GM12874 (cell line): Measurements from ENCODE around the gene TMCO4.

Source experiments
- CTCF ChIP-seq: IDR thresholded peaks from 2 replicates; pipeline ENCODE4 v1.5.1; 2011; ENCODE audit warnings: low read depth, mild to moderate bottlenecking, control low read depth, low read length, moderate library complexity; ENCODE audit not compliant: insufficient read depth

Gene TMCO4

DNA sequence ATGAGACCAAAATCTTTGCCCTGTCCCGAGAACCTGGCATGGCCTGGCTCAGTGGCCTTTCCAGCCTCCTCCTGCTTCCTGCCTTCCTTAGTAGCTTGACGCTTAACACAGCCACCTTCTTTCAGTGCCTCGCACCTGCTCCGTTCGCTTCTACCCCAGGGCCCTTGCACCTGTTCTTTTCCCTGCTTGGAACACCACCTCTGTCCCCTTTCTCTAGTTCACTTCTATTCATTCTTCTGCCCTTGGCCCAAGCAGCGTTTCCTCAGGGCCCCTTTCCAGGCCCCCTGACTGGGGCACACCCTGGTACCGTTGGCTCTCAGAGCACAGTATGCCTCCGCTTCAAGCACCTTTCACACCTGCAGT is 144.0 kb downstream of the TMCO4 start:
- no peak for TF ChIP-seq CTCF

DNA sequence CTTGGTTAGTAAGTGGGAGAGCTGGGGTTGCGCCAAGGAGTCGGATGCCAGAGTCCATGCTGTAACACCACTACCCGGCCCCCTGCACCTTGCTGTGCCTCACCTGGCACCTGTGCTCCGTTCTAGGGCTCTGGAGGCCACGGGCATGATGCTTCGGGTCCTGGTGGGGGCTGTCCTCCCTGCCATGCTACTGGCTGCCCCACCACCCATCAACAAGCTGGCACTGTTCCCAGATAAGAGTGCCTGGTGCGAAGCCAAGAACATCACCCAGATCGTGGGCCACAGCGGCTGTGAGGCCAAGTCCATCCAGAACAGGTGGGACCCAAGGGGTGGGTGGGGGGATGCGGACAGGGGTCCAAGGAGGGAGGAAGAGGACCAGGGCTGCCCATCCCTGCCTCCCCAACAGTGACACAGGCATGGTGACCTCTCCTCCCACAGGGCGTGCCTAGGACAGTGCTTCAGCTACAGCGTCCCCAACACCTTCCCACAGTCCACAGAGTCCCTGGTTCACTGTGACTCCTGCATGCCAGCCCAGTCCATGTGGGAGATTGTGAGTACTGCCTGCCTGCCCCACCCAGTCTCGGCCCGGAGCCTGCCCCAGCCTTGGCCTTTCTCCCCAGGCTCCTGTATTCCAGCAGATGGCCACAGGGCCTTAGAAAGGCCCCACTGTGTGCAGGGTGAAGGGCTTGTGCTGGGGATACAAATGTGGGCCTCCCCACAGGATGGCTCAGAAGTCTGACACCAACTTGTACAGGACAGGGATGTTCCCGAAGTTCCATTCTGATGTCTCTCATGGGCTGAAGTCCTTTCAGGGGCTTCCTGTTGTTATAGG is 144.6 kb downstream of the TMCO4 start:
- TF ChIP-seq CTCF = no peak

- no peak for TF ChIP-seq CTCF
Measured at GRCh38 chr1:19654386-19654785, 145.3 kb downstream of the TMCO4 start.

GRCh38 chr1:19651141-19651737 is 148.5 kb downstream of the TMCO4 start:
- peak; percentile 78 for TF ChIP-seq CTCF

GRCh38 chr1:19650416-19651140 is 149.1 kb downstream of the TMCO4 start:
- no peak for TF ChIP-seq CTCF

DNA sequence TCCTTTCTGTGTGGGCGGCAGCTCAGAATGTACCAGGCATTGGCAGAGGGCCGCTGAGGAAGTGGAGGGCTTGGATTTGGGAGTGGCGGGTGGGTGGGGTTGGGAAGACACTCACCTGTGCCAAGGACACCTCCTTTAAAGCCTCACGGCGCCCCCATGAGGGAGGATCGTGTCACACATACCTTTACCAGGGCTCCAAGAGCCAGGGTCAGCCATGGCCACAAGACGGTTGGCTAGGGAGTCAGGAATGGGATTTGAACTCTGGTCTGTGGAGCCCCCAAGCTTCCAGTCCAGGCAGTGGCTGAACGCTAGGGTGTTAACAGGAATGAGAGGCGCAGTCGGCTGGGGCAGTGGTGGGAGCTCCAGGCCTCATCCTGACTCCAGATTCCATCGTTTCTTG is 151.0 kb downstream of the TMCO4 start:
- TF ChIP-seq CTCF = no peak

DNA sequence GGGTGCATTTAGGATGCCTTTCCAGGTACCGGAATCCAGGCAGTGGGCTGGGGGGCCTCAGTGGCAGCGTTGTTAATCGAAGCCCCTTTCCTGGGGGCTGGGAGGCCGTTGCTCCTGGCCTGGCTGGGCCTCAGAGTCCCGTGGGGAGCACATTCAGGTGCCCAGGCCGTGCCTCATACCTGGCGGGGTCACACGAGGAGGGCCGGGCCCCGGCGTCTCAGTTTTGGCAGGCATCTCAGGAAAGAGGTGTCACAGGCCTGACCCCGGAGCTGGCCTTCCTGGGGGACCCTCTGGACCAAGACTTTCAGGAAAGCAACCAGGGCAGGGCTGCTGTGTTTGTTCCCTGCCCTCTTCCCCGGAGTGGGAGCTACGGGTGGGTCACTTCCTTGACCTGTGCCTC is 151.5 kb downstream of the TMCO4 start:
- TF ChIP-seq CTCF = no peak
